Endothelial cell of umbilical vein (primary cell): ENCODE results near the gene SMG9. TPM values are rescaled to one million over a fixed set of nuclear protein-coding genes. Genes with fewer than 3 reads are reported as not detected.

Experiments used
- BruUV-seq: library from RNA; stranded (reverse); fragments of 400-500 nt; replicated peaks from 2 replicates; lab custom pipeline; 2021; lab: Mats Ljungman, UMichigan
- CTCF ChIA-PET: fragments of 300-600, 350-600 bp; sonication (Branson Sonifier 250); formaldehyde crosslinking; loops from one replicate; lab custom pipeline; 2021; ENCODE audit warnings: antibody characterized with exemption, inconsistent platforms; lab: Charles Lee
- POLR2A ChIA-PET: fragments of 300-600, 350-600 bp; sonication (Branson Sonifier 250); formaldehyde crosslinking; loops from one replicate; lab custom pipeline; 2021; ENCODE audit warnings: antibody characterized with exemption, inconsistent platforms; lab: Charles Lee
- DNase-seq: peaks from one replicate; pipeline ENCODE4 v3.0.0-alpha.2; 2011; ENCODE audit warnings: low read depth, low spot score
- FAIRE-seq: peaks from 2 replicates; lab custom pipeline; 2011; peaks lifted over from hg19 to GRCh38; lab: Jason Lieb, UNC
- H2AFZ ChIP-seq: 2 replicates; pipeline ENCODE4 v1.6.0; 2012; ENCODE audit warnings: low read depth, low read length, control low read depth, inconsistent platforms
- H3K27ac ChIP-seq: 2 replicates; pipeline ENCODE4 v1.5.1; 2011; ENCODE audit warnings: low read depth, mild to moderate bottlenecking, control low read depth, low read length, moderate library complexity; ENCODE audit not compliant: insufficient read depth
- H3K27me3 ChIP-seq, 2 experiments: 2 replicates each; pipeline versions ENCODE4 v1.6.0 to v1.6.1; 2011; ENCODE audit warnings: low read length in 2 of 2, mixed read lengths in 1 of 2; ENCODE audit not compliant: control insufficient read depth in 2 of 2, insufficient read depth in 2 of 2
- H3K36me3 ChIP-seq, 2 experiments: 2 replicates in 1 of 2; 3 replicates in 1 of 2; pipeline ENCODE4 v1.5.1; 2011; ENCODE audit warnings: low read length in 2 of 2, mild to moderate bottlenecking in 1 of 2, moderate library complexity in 1 of 2; ENCODE audit not compliant: control insufficient read depth in 2 of 2, insufficient read depth in 2 of 2; ENCODE audit errors: extremely low read depth in 1 of 2
- H3K4me1 ChIP-seq: 3 replicates; pipeline ENCODE4 v1.5.1; 2011; ENCODE audit warnings: mild to moderate bottlenecking, low read length; ENCODE audit not compliant: control insufficient read depth, insufficient read depth; ENCODE audit errors: extremely low read depth
- H3K4me2 ChIP-seq: 2 replicates; pipeline ENCODE4 v1.6.1; 2011; ENCODE audit warnings: low read length, control low read depth, mixed read lengths; ENCODE audit not compliant: insufficient read depth
- H3K4me3 ChIP-seq, 3 experiments: fragments of 200-600 bp in 1 of 3; sonication (generic), shearing (Covaris generic) in 1 of 3; replicated peaks in 1 of 3; 2 replicates each; pipeline ENCODE4 v1.5.1; 2011 to 2016; ENCODE audit warnings: control low read depth in 3 of 3, low read length in 3 of 3, mild to moderate bottlenecking in 2 of 3, inconsistent platforms in 1 of 3, low read depth in 1 of 3, moderate library complexity in 1 of 3; ENCODE audit not compliant: insufficient read depth in 1 of 3
- H3K79me2 ChIP-seq: 2 replicates; pipeline ENCODE4 v1.6.0; 2012; ENCODE audit warnings: low read length, inconsistent platforms; ENCODE audit not compliant: control insufficient read depth, insufficient read depth
- H3K9ac ChIP-seq: replicated peaks from 2 replicates; pipeline ENCODE3; 2011; ENCODE audit warnings: low read length, control low read depth; ENCODE audit not compliant: insufficient read depth; ENCODE audit errors: extremely low read depth
- H3K9me1 ChIP-seq: replicated peaks from 3 replicates; pipeline ENCODE4 v1.6.0; 2011; ENCODE audit warnings: mild to moderate bottlenecking, low read length; ENCODE audit not compliant: control insufficient read depth, insufficient read depth; ENCODE audit errors: extremely low read depth
- H3K9me3 ChIP-seq: replicated peaks from 2 replicates; pipeline ENCODE4 v1.5.1; 2012; ENCODE audit warnings: low read length, inconsistent platforms; ENCODE audit not compliant: control insufficient read depth, insufficient read depth
- H4K20me1 ChIP-seq: replicated peaks from 2 replicates; pipeline ENCODE3; 2011; ENCODE audit warnings: mild to moderate bottlenecking, low read length; ENCODE audit not compliant: control insufficient read depth, insufficient read depth; ENCODE audit errors: extremely low read depth
- CTCF ChIP-seq, 2 donors: IDR thresholded peaks; 1 replicate in 1 of 2; 2 replicates in 1 of 2; pipeline ENCODE4 v1.5.1; 2011; ENCODE audit warnings: low read length in 2 of 2, mild to moderate bottlenecking in 2 of 2, moderate library complexity in 2 of 2, control low read depth in 1 of 2, inconsistent platforms in 1 of 2, low read depth in 1 of 2; ENCODE audit not compliant: insufficient read depth in 1 of 2; ENCODE audit errors: extremely low read depth in 1 of 2
- EZH2 ChIP-seq: IDR thresholded peaks from 2 replicates; pipeline ENCODE4 v1.6.1; 2012; ENCODE audit warnings: borderline replicate concordance, low read depth, mild to moderate bottlenecking, moderate library complexity, low read length, inconsistent platforms; ENCODE audit not compliant: severe bottlenecking
- FOS ChIP-seq: IDR thresholded peaks from 2 replicates; pipeline ENCODE4 v1.6.1; 2011; ENCODE audit warnings: mild to moderate bottlenecking, low read length, moderate library complexity, borderline replicate concordance; ENCODE audit not compliant: insufficient read depth
- GATA2 ChIP-seq: IDR thresholded peaks from 2 replicates; pipeline ENCODE4 v1.7.0; 2011; ENCODE audit warnings: low read depth, mild to moderate bottlenecking, moderate library complexity, mixed read lengths, low read length; ENCODE audit not compliant: insufficient read length, insufficient read depth
- JUN ChIP-seq: IDR thresholded peaks from 2 replicates; pipeline ENCODE4 v1.6.1; 2011; ENCODE audit warnings: borderline replicate concordance, low read depth; ENCODE audit not compliant: insufficient read length, insufficient read depth
- MAX ChIP-seq: IDR thresholded peaks from 2 replicates; pipeline ENCODE4 v1.6.1; 2011; ENCODE audit not compliant: insufficient read depth, insufficient read length
- MYC ChIP-seq: IDR thresholded peaks from one replicate; pipeline ENCODE4 v1.6.1; 2011; ENCODE audit warnings: mild to moderate bottlenecking, low read depth, low read length
- POLR2A ChIP-seq: IDR thresholded peaks from 2 replicates; pipeline ENCODE4 v1.6.1; 2012; ENCODE audit warnings: low read depth, mild to moderate bottlenecking, control low read depth, low read length
- POLR2AphosphoS5 ChIP-seq: IDR thresholded peaks from 2 replicates; pipeline ENCODE4 v1.6.1; 2012; ENCODE audit warnings: low read depth, mild to moderate bottlenecking, control low read depth, low read length, moderate library complexity; ENCODE audit not compliant: insufficient read depth
- dilution Hi-C: fragments of 300-500 bp; cut with MboI; formaldehyde crosslinking; loops from one replicate; pipeline ENCODE4 v1.15.0; 2019; ENCODE audit warnings: low sequenced_read_pairs; ENCODE audit not compliant: extremely low pct_ligation_motif_present
- intact Hi-C: fragments of 100-400 bp; cut with micrococcal nuclease; formaldehyde crosslinking; loops from one replicate; pipeline ENCODE4 v1.10.0; 2022
- polyA plus RNA-seq, 4 experiments: library from polyadenylated mRNA; depleted of rRNA in 3 of 4; stranded (reverse) in 3 of 4; unstranded in 1 of 4; fragments of >200 nt; gene quantifications; 2 replicates each; pipeline versions ENCODE4 v1.2.1 to v1.2.3, GENCODE V29; 2011 to 2012; ENCODE audit warnings: missing spikeins in 1 of 4
- total RNA-seq: library from RNA; stranded (reverse); gene quantifications from 2 replicates; pipeline ENCODE4 v1.2.3, GENCODE V29; 2021

SMG9 gene
- total and polyA plus RNA-seq, 2 donors (not counting 3 experiments of a cell fraction or from before 2014, with no cell fraction given): 25.5 to 45.0 TPM

GRCh38 chr19:43751466-43752220, 3.1 kb downstream of the SMG9 start:
- ChIA-PET POLR2A (no interaction called here), CTCF (interaction anchor here (1.0 to 4.3 kb wide), 6 partner anchors 13 to 89 kb away, joined by 3 to 25 read pairs (median 3); no protein-coding TSS in a partner anchor)
- H2AFZ ChIP-seq: no peak overlapping the region
- DNase-seq: no peak
- H3K9me3 ChIP-seq: no peaks in the 10 kb centered on the region
- no peaks in the 10 kb centered on the region for H4K20me1 ChIP-seq
- H3K9ac ChIP-seq: no peak overlapping the region
- TF ChIP-seq MAX: no peak
- TF ChIP-seq EZH2: no peak
- no peak for TF ChIP-seq MYC
- TF ChIP-seq GATA2: no peak
- no peak for TF ChIP-seq POLR2A
- H3K4me2 ChIP-seq: no peak overlapping the region
- H3K79me2 ChIP-seq: peaks cover 25% of the 10 kb centered on the region
- H3K4me3 ChIP-seq: no peak overlapping the region
- no peak overlapping the region for H3K27ac ChIP-seq
- peaks cover 23% of the 10 kb centered on the region for H3K4me1 ChIP-seq
- FAIRE-seq: no peak
- no peaks in the 10 kb centered on the region for H3K9me1 ChIP-seq
- intact Hi-C loops (loop anchor here (10.0 kb wide), 1 partner anchor 363 kb away; the partner anchor contains the start of gene ZNF225), dilution Hi-C loops (no loop called here)
- H3K27me3 ChIP-seq: no peaks in the 10 kb centered on the region
- BruUV-seq: no TSS peak
- H3K36me3 ChIP-seq: peaks cover 23 to 31% of the 10 kb centered on the region in 2 experiments

- H3K36me3 ChIP-seq: peaks cover 27 to 38% of the 10 kb centered on the region in 2 experiments
- H3K9ac ChIP-seq: no peak overlapping the region
- TF ChIP-seq CTCF (IDR thresholded peaks at IDR 0.05; ENCODE audit: extremely low read depth in 1 of 2, insufficient read depth in 1 of 2, low read depth in 1 of 2, low read length in 2 of 2): no peak
- no peak for TF ChIP-seq MYC
- TF ChIP-seq MAX: no peak
- no peak for TF ChIP-seq FOS
- TF ChIP-seq EZH2: no peak
- no peak for TF ChIP-seq GATA2
- TF ChIP-seq POLR2A: no peak
- no peak for TF ChIP-seq JUN
- TF ChIP-seq POLR2AphosphoS5: no peak
- H2AFZ ChIP-seq: no peak overlapping the region
- no peaks in the 10 kb centered on the region for H3K27me3 ChIP-seq
- no peaks in the 10 kb centered on the region for H4K20me1 ChIP-seq
- no TSS peak for BruUV-seq
- dilution Hi-C loops: no loop called here
- H3K4me1 ChIP-seq: peaks cover 19% of the 10 kb centered on the region
- H3K79me2 ChIP-seq: peaks cover 25% of the 10 kb centered on the region
- no peaks in the 10 kb centered on the region for H3K9me3 ChIP-seq
- CTCF ChIA-PET: interaction anchor here (1.5 kb wide), 1 partner anchor 25 kb away, joined by 5 read pairs; no protein-coding TSS in a partner anchor
- FAIRE-seq (no peak), DNase-seq (no peak)
- POLR2A ChIA-PET: no interaction called here
- no peak overlapping the region for H3K27ac ChIP-seq
- H3K4me3 ChIP-seq: no peak overlapping the region
- H3K9me1 ChIP-seq: no peaks in the 10 kb centered on the region
- intact Hi-C loops: loop anchor here (10.0 kb wide), 1 partner anchor 365 kb away; the partner anchor contains the start of gene ZNF225
- H3K4me2 ChIP-seq: no peak overlapping the region
These were observed 4.9 kb downstream of the SMG9 start for GRCh38 chr19:43749898-43750297.
